ENCODE measurements around the gene SST.

Gene SST

GRCh38 chr3:187698499-187699399 is 28.6 kb upstream of the SST start:
- Histone ChIP-seq H3K4me3 (no peak overlapping the region), H3K27ac (no peak overlapping the region)
- TF ChIP-seq, protein P1, sequence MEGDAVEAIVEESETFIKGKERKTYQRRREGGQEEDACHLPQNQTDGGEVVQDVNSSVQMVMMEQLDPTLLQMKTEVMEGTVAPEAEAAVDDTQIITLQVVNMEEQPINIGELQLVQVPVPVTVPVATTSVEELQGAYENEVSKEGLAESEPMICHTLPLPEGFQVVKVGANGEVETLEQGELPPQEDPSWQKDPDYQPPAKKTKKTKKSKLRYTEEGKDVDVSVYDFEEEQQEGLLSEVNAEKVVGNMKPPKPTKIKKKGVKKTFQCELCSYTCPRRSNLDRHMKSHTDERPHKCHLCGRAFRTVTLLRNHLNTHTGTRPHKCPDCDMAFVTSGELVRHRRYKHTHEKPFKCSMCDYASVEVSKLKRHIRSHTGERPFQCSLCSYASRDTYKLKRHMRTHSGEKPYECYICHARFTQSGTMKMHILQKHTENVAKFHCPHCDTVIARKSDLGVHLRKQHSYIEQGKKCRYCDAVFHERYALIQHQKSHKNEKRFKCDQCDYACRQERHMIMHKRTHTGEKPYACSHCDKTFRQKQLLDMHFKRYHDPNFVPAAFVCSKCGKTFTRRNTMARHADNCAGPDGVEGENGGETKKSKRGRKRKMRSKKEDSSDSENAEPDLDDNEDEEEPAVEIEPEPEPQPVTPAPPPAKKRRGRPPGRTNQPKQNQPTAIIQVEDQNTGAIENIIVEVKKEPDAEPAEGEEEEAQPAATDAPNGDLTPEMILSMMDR (IDR thresholded peaks at IDR 0.05), result no peak
- no peak for DNase-seq (ENCODE audit: low spot score)

DNA sequence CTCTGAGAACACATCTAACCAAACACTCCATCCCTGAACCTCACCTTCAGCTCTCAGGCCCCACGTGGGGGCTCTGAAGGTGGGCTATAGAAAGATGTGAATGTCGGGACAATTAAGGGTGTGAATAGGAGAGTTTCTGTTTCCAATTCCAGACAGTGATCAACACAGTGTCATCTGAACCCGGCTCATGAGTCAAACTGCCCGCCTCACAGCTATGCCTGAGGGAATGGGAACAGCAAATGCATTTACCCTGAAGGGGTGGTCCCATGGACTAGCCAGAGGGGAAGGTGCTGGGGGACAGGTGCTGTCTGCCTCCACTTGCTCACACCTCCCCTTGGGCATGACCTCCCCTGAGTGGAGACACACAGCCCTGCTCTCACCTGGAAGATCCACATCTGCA is 25.8 kb upstream of the SST start:
- no peak overlapping the region for H3K27ac ChIP-seq
- no peak for DNase-seq (ENCODE audit: low spot score)
- TF ChIP-seq, protein P1 (IDR thresholded peaks at IDR 0.05), result no peak
- H3K4me3 ChIP-seq, result no peak overlapping the region

DNA sequence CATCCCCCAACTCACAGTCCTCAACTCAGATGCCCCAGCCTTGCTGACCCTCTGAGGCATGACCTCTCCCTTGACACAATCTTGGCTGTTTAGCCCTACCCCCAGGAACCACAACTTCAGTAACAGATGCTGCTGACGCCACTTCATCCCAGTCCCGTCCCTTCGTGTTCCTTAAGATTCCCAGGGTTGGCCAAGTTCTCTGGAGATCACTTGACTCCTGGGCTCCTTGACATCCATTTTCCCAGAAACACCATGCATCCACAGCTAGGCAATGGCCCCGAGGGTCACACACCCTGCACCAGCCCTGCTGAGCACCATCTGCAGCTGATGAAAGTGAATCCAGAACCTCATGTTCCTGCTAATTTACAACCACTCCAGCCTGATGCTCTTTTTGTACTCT is 25.3 kb upstream of the SST start:
- no peak overlapping the region for H3K4me3 ChIP-seq
- no peak for DNase-seq (ENCODE audit: low spot score)
- TF ChIP-seq, protein P1 (IDR thresholded peaks at IDR 0.05), result no peak
- no peak overlapping the region for H3K27ac ChIP-seq

- Histone ChIP-seq H3K27ac (no peak overlapping the region), H3K4me3 (no peak overlapping the region)
- TF ChIP-seq, protein P1 (IDR thresholded peaks at IDR 0.05), result no peak
- no peak for DNase-seq (ENCODE audit: low spot score)
These were observed 24.6 kb upstream of the SST start for GRCh38 chr3:187694801-187695200.

GRCh38 chr3:187693431-187693830 is 23.2 kb upstream of the SST start:
- TF ChIP-seq, protein P1 (IDR thresholded peaks at IDR 0.05), result no peak

DNA sequence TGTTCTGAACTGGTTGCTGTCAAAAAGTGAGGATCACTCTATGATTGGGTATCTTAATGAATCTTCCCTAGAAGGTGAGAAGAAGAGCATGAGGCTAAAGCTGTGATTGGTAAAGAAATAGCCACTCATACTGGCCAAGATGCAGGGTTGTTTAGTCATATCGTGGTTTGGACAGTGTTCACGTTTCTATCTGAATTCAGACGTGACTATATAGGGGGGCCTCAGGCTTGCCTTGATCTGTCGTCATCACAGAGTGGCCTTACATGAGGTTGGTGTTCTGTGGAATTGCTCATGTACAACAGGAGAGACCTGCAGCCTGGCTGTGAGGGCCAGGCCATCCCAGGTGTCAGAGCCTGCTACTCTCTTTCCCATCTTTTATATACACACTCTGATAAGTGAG is 19.8 kb upstream of the SST start:
- H3K4me3 ChIP-seq, result no peak overlapping the region
- TF ChIP-seq, protein P1 (IDR thresholded peaks at IDR 0.05), result no peak
- DNase-seq (ENCODE audit: low spot score), result no peak
- no peak overlapping the region for H3K27ac ChIP-seq

More at GRCh38 chr3:187693431-187693830, 23.2 kb upstream of the SST start:
- Histone ChIP-seq H3K27ac (no peak overlapping the region), H3K4me3 (no peak overlapping the region)
- DNase-seq (ENCODE audit: low spot score), result no peak
